Measurements from ENCODE around the gene RNF151.
"Not testable (repeated sequence)": the region's sequence is repeated elsewhere in the genome, so short reads cannot be mapped to it uniquely, and the experiment has no call there.

Gene RNF151

DNA sequence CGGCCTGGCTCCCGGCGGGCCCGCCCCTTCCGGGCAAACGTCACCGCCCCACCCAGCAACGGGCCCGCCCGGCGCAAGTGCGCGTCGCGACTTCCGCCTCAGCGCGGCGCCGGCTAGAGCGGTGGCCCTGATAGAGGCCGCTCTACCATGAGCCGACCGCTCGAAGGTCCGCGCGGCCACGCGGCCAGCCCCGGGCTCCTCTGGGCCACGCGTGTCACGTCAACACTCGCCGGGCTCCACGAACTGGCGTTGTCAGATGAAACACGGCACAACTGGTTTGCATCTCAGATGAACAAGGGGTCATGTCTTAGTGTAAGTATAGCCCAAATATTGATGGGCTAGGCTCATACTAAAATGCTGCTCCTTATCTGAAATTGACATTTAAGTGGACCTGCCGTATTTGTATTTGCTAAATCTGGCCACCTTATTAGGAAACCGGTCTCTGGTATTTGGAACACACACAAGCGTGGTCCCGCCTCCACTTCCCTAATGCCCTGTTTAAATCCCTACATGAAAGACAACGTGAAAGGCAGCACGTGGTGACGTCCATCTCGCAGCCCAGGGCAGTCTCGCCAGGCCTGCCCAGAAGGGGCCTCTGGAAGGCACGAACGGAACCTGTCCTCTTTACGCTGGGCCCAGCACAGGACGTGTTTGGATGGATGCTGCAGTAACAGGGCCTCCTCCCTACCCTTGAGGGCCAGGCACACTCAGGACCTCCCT is 43.3 kb downstream of the RNF151 start, which contains the start of gene ZNF598:
ZNF598 (minus strand) TSS at position 31 of the 720 bp plus-strand sequence.
- DNase-seq: peak; percentile 88

DNA sequence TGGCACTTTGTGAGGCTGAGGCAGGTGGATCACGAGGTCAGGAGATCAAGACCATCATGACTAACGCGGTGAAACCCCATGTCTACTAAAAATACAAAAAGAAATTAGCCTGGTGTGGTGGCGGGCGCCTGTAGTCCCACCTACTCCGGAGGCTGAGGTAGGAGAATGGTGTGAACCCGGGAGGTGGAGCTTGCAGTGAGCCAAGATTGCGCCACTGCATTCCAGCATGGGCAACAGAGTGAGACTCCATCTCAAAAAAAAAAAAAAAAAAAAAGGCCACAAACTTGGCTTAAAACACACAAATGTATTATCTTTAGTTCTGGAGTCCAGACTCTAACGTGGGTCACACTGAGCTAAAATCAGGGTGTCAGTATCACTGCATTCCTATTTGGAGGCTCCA is 45.1 kb downstream of the RNF151 start:
- not testable (repeated sequence) for DNase-seq

DNA sequence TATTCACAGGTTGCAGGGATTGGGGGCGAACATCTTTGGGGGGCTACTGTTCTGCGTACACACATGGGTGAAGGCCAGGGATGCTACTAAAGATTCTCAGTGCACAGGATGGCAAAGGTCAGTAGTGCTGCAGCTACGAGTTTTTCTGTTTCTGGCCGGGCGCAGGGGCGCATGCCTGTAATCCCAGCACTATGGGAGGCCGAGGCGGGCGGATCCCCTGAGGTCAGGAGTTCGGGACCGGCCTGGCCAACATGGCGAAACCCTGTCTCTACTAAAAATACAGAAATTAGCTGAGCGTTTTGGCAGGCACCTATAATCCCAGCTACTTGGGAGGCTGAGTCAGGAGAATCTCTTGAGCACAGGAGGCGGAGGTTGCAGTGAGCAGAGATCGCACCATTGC is 46.9 kb downstream of the RNF151 start:
- DNase-seq: no peak

DNA sequence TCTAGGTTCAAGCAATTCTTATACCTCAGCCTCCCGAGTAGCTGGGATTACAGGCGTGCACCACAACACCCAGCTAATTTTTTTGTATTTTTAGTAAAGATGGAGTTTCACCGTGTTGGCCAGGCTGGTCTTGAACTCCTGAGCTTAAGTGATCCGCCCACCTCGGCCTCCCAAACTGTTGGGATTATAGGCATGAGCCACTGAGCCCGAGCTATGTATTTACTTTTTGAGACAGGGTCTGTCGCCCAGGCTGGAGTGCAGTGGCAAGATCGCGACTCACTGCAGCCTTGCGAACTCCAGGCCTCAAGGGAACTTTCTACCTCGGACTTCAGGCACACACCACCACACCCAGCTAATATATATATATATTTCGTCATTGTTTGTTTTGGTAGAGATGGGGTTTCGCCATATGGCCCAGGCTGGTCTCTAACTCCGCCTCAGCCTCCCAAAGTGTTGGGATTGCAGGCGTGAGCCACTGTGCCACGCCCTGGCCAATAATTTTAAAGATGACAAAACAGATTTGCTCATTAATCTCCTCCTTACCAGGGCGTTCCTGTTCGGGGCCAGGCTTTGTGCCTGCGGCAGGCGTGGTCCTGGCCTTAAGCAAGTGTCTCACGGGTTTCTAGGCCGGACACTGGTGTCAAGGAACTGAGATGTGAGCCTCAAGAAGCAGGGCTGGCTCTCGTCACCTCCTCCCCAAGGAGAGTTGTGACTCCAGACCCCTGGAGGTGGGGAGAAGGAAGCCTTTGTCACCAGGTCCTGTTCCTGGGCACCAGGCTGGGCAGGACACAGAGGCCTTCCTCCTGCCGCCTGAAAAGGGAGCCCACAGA is 48.7 kb downstream of the RNF151 start:
- DNase-seq: peak; percentile 87

DNA sequence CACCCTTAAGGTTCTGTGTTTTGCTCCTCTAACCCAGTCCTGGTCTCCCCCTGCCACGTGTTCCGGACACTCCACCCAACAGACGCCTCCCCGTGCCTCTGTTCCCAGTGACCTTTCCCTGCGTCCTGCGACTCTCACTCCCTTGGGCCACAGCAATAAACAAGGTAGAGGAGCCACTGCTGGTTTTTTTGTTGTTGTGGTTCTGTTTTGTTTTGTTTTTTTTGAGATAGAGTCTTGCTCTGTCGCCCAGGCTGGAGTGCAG is 49.2 kb downstream of the RNF151 start:
- DNase-seq: no peak

DNA sequence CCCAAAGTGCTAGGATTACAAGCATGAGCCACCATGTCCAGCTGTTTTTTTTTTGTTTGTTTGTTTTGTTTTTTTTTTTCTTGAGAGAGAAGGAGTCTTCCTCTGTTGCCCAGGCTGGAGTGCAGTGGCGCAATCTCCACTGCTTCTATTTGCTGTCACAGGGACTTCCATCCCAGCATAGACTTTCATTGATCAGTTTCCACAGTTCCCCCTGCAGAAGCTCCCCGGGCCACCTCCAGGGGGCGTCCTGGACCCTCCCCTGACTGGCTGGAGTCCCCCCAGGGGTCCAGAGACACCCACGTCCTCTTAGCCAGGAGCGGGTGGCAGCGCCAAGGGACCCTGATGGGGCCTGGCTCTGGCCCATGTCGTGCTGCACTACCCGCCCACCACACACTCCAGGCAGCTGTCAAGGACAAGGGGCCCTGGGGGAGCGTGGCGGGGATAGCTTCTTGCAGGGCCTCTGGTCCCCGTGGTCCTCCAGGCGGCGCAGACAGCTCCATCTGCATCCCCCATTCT is 49.8 kb downstream of the RNF151 start:
- no peak for DNase-seq
